H9 (cell line): ENCODE data around the gene ARHGAP22. TPM values are rescaled to one million over a fixed set of nuclear protein-coding genes. Genes with fewer than 3 reads are reported as not detected.
A peak's percentile ranks its signal among the peaks of the same experiment; 100 is the strongest.

Source experiments
- DNase-seq: peaks from one replicate; pipeline ENCODE4 v3.0.0-alpha.2; 2017
- H2AFZ ChIP-seq: one replicate; pipeline ENCODE4 v1.6.1; 2013; ENCODE audit warnings: mild to moderate bottlenecking, low read length, control low read depth, moderate library complexity
- H2AK5ac ChIP-seq: 2 replicates; pipeline ENCODE4 v1.6.1; 2013; ENCODE audit warnings: low read length, control low read depth, mixed read lengths; ENCODE audit not compliant: insufficient read length
- H2BK120ac ChIP-seq: one replicate; pipeline ENCODE4 v1.6.1; 2013; ENCODE audit warnings: low read depth, mild to moderate bottlenecking, low read length, control low read depth, inconsistent platforms; ENCODE audit not compliant: poor library complexity, severe bottlenecking
- H2BK12ac ChIP-seq: 2 replicates; pipeline ENCODE4 v1.6.1; 2013; ENCODE audit warnings: low read length, control low read depth, mixed read lengths, low read depth; ENCODE audit not compliant: insufficient read length
- H2BK15ac ChIP-seq: 2 replicates; pipeline ENCODE4 v1.6.1; 2013; ENCODE audit warnings: low read depth, low read length, control low read depth
- H2BK20ac ChIP-seq: one replicate; pipeline ENCODE4 v1.6.1; 2013; ENCODE audit warnings: low read depth, mild to moderate bottlenecking, low read length, control low read depth, inconsistent platforms; ENCODE audit not compliant: poor library complexity, severe bottlenecking
- H2BK5ac ChIP-seq: 2 replicates; pipeline ENCODE4 v1.6.1; 2013; ENCODE audit warnings: low read length, control low read depth, mixed read lengths; ENCODE audit not compliant: insufficient read length
- H3K14ac ChIP-seq: 2 replicates; pipeline ENCODE4 v1.6.1; 2013; ENCODE audit warnings: low read length, control low read depth; ENCODE audit not compliant: insufficient read depth
- H3K18ac ChIP-seq: 2 replicates; pipeline ENCODE4 v1.6.1; 2013; ENCODE audit warnings: low read depth, mild to moderate bottlenecking, mixed read lengths, low read length, control low read depth; ENCODE audit not compliant: insufficient read length
- H3K23ac ChIP-seq: 2 replicates; pipeline ENCODE4 v1.6.1; 2013; ENCODE audit warnings: low read length, control low read depth, mixed read lengths, low read depth; ENCODE audit not compliant: insufficient read length
- H3K23me2 ChIP-seq: 2 replicates; pipeline ENCODE4 v1.6.1; 2013; ENCODE audit warnings: low read depth, mild to moderate bottlenecking, mixed read lengths, low read length, control low read depth; ENCODE audit not compliant: insufficient read length, poor library complexity, severe bottlenecking
- H3K27ac ChIP-seq: 2 replicates; pipeline ENCODE4 v1.5.1; 2013; ENCODE audit warnings: low read length, control low read depth, mixed read lengths, low read depth; ENCODE audit not compliant: insufficient read length
- H3K27me3 ChIP-seq: 2 replicates; pipeline ENCODE4 v1.6.1; 2013; ENCODE audit warnings: low read length, control low read depth, inconsistent platforms; ENCODE audit not compliant: insufficient read depth
- H3K4ac ChIP-seq: 2 replicates; pipeline ENCODE4 v1.6.1; 2013; ENCODE audit warnings: low read depth, mild to moderate bottlenecking, control low read depth, inconsistent platforms, low read length, moderate library complexity
- H3K4me1 ChIP-seq: 2 replicates; pipeline ENCODE4 v1.6.1; 2013; ENCODE audit warnings: low read length, control low read depth, inconsistent platforms; ENCODE audit not compliant: insufficient read depth
- H3K4me2 ChIP-seq: 2 replicates; pipeline ENCODE4 v1.6.1; 2013; ENCODE audit warnings: low read length, control low read depth, mixed read lengths; ENCODE audit not compliant: insufficient read length, insufficient read depth
- H3K56ac ChIP-seq: 2 replicates; pipeline ENCODE4 v1.6.1; 2013; ENCODE audit warnings: low read depth, mild to moderate bottlenecking, mixed read lengths, low read length, control low read depth; ENCODE audit not compliant: insufficient read length
- H3K79me1 ChIP-seq: 2 replicates; pipeline ENCODE4 v1.6.1; 2013; ENCODE audit warnings: low read depth, mild to moderate bottlenecking, moderate library complexity, low read length, control low read depth, inconsistent platforms; ENCODE audit not compliant: insufficient read depth, poor library complexity, severe bottlenecking
- H3K79me2 ChIP-seq: 2 replicates; pipeline ENCODE4 v1.6.1; 2013; ENCODE audit warnings: low read length, control low read depth, inconsistent platforms; ENCODE audit not compliant: insufficient read depth
- H3K9ac ChIP-seq: 2 replicates; pipeline ENCODE4 v1.6.1; 2013; ENCODE audit warnings: low read length, control low read depth, mixed read lengths; ENCODE audit not compliant: insufficient read length; ENCODE audit errors: extremely low read depth
- H3K9me3 ChIP-seq: one replicate; pipeline ENCODE4 v1.6.1; 2013; ENCODE audit warnings: low read depth, low read length, inconsistent platforms; ENCODE audit not compliant: control insufficient read depth
- H3T11ph ChIP-seq: one replicate; pipeline ENCODE4 v1.6.1; 2013; ENCODE audit warnings: mild to moderate bottlenecking, low read length, control low read depth, inconsistent platforms
- H4K20me1 ChIP-seq: one replicate; pipeline ENCODE4 v1.6.1; 2013; ENCODE audit not compliant: control insufficient read depth, insufficient read length, insufficient read depth
- H4K5ac ChIP-seq: 2 replicates; pipeline ENCODE4 v1.6.1; 2013; ENCODE audit warnings: low read depth, mild to moderate bottlenecking, mixed read lengths, low read length, control low read depth; ENCODE audit not compliant: insufficient read length
- H4K8ac ChIP-seq: replicated peaks from 2 replicates; pipeline ENCODE4 v1.6.1; 2013; ENCODE audit warnings: low read length, control low read depth, mixed read lengths, low read depth; ENCODE audit not compliant: insufficient read length
- H4K91ac ChIP-seq: 2 replicates; pipeline ENCODE4 v1.6.1; 2013; ENCODE audit warnings: low read depth, mild to moderate bottlenecking, moderate library complexity, mixed read lengths, low read length, control low read depth; ENCODE audit not compliant: insufficient read length
- H3K27ac Mint-ChIP-seq, 3 experiments: 2 replicates in 2 of 3; 3 replicates in 1 of 3; pipeline ENCODE4 v1.8.0; 2020 to 2021; ENCODE audit warnings: mixed read lengths in 3 of 3, mild to moderate bottlenecking in 1 of 3, moderate library complexity in 1 of 3
- H3K27me3 Mint-ChIP-seq: 2 replicates; pipeline ENCODE4 v1.8.0; 2021; ENCODE audit warnings: low read depth, mild to moderate bottlenecking, moderate library complexity, mixed read lengths
- H3K36me3 Mint-ChIP-seq, 3 experiments: 2 replicates in 2 of 3; 3 replicates in 1 of 3; pipeline ENCODE4 v1.8.0; 2020 to 2021; ENCODE audit warnings: low read depth in 3 of 3, mixed read lengths in 3 of 3; ENCODE audit not compliant: insufficient read depth in 1 of 3
- H3K4me1 Mint-ChIP-seq, 2 experiments: 2 replicates each; pipeline ENCODE4 v1.8.0; 2020; ENCODE audit warnings: mixed read lengths in 2 of 2
- H3K4me3 Mint-ChIP-seq, 2 experiments: 2 replicates in 1 of 2; 3 replicates in 1 of 2; pipeline ENCODE4 v1.8.0; 2020 to 2021; ENCODE audit warnings: mild to moderate bottlenecking in 2 of 2, mixed read lengths in 2 of 2, moderate library complexity in 1 of 2
- H3K9me3 Mint-ChIP-seq, 2 experiments: 2 replicates in 1 of 2; 3 replicates in 1 of 2; pipeline ENCODE4 v1.8.0; 2020; ENCODE audit warnings: mild to moderate bottlenecking in 2 of 2, mixed read lengths in 2 of 2, moderate library complexity in 1 of 2
- WGBS: extraction: QIAGEN DNeasy Blood & Tissue Kit; methylation state at CpG from one replicate; pipeline ENCODE4 v1.1.7; 2013; ENCODE audit warnings: missing lambda C conversion rate, low lambda C conversion rate, mixed read lengths; ENCODE audit not compliant: insufficient read length; ENCODE audit errors: extremely low coverage; 5-methylcytosine and 5-hydroxymethylcytosine counted together
- total RNA-seq: library from RNA; stranded (reverse); gene quantifications from 2 replicates; pipeline ENCODE4 v1.2.1, GENCODE V29; 2021
- TF ChIP-seq, protein P1 (sequence below): fragments of 200-600 bp; sonication (generic); conservative IDR thresholded peaks from 3 replicates; pipeline ENCODE4 v1.8.0; 2021; ENCODE audit warnings: antibody characterized with exemption, mild to moderate bottlenecking

Gene ARHGAP22
- total RNA-seq, 1 experiment from 2014 or later, result 7.4 TPM

- Histone ChIP-seq H3K18ac (no peak overlapping the region), H3K14ac (no peak overlapping the region), H3K27me3 (no peaks in the 10 kb centered on the region), H3K4me2 (no peak overlapping the region), H3K4ac (no peak overlapping the region), H3K23me2 (no peaks in the 10 kb centered on the region), H4K91ac (no peak overlapping the region), H3K9ac (no peak overlapping the region), H3K79me1 (no peaks in the 10 kb centered on the region), H2BK5ac (no peak overlapping the region), H2BK15ac (no peak overlapping the region), H3K23ac (no peak overlapping the region), H2AFZ (no peak overlapping the region), H3K27ac (no peak overlapping the region), H2AK5ac (no peak overlapping the region), H3K79me2 (peaks cover 2% of the 10 kb centered on the region; the same call in 1 of the 2 replicates), H2BK120ac (no peak overlapping the region), H2BK20ac (no peak overlapping the region), H4K5ac (no peak overlapping the region), H3K56ac (no peak overlapping the region), H4K20me1 (no peaks in the 10 kb centered on the region), H3K4me1 (no peaks in the 10 kb centered on the region; the same call in 1 of the 2 replicates), H2BK12ac (no peak overlapping the region), H3K9me3 (no peaks in the 10 kb centered on the region), H3T11ph (no peak overlapping the region), H4K8ac (no peak overlapping the region)
- DNase-seq, result peak; percentile 19
- Mint-ChIP-seq H3K36me3 (peaks cover 5 to 28% (median 8%) of the 10 kb centered on the region in 3 experiments), H3K9me3 (peaks cover 23 to 29% of the 10 kb centered on the region in 2 experiments), H3K27me3 (no peaks in the 10 kb centered on the region; the same call in 1 of the 2 replicates), H3K4me1 (peaks cover 14 to 15% of the 10 kb centered on the region in 2 experiments), H3K27ac (peak overlapping the region in 2 of 3 experiments; percentile 46 to 66; a peak in 2 of 7 replicates), H3K4me3 (no peak overlapping the region)
- TF ChIP-seq, protein P1, sequence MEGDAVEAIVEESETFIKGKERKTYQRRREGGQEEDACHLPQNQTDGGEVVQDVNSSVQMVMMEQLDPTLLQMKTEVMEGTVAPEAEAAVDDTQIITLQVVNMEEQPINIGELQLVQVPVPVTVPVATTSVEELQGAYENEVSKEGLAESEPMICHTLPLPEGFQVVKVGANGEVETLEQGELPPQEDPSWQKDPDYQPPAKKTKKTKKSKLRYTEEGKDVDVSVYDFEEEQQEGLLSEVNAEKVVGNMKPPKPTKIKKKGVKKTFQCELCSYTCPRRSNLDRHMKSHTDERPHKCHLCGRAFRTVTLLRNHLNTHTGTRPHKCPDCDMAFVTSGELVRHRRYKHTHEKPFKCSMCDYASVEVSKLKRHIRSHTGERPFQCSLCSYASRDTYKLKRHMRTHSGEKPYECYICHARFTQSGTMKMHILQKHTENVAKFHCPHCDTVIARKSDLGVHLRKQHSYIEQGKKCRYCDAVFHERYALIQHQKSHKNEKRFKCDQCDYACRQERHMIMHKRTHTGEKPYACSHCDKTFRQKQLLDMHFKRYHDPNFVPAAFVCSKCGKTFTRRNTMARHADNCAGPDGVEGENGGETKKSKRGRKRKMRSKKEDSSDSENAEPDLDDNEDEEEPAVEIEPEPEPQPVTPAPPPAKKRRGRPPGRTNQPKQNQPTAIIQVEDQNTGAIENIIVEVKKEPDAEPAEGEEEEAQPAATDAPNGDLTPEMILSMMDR, result no peak
- no CpG with 5 or more reads among the region's 1 CpG for WGBS
Measured at GRCh38 chr10:48511875-48512231, 93.0 kb downstream of the ARHGAP22 start.
